HG03469 (cell line): ENCODE results near the gene ZFAND5.
A peak's percentile ranks its signal among the peaks of the same experiment; 100 is the strongest.

Experiments used
- ATAC-seq: cut with Tn5 transposase; IDR thresholded peaks from one replicate; pipeline ENCODE4 v1.9.1; 2021; ENCODE audit warnings: mild to moderate bottlenecking, moderate library complexity, moderate number of reproducible peaks; ENCODE audit not compliant: unreplicated experiment

Gene ZFAND5

GRCh38 chr9:72363908-72364678, 915 bp downstream of the ZFAND5 start:
- peak; percentile 14 for ATAC-seq

- no peak for ATAC-seq
Measured at GRCh38 chr9:72363236-72363635, 1.8 kb downstream of the ZFAND5 start.

- ATAC-seq = peak; percentile 42
Measured at GRCh38 chr9:72362680-72363139, 2.3 kb downstream of the ZFAND5 start.

- ATAC-seq = no peak
Measured at GRCh38 chr9:72362118-72362531, 2.9 kb downstream of the ZFAND5 start.

GRCh38 chr9:72361217-72361616, 3.8 kb downstream of the ZFAND5 start:
- ATAC-seq = no peak

GRCh38 chr9:72360324-72360723, 4.7 kb downstream of the ZFAND5 start:
- ATAC-seq = no peak

- ATAC-seq = no peak
Measured at GRCh38 chr9:72356041-72356582, 8.9 kb downstream of the ZFAND5 start.

GRCh38 chr9:72355153-72355552, 9.9 kb downstream of the ZFAND5 start:
- ATAC-seq = no peak

- no peak for ATAC-seq
Measured at GRCh38 chr9:72354704-72355103, 10.3 kb downstream of the ZFAND5 start.

- ATAC-seq = no peak
Measured at GRCh38 chr9:72353455-72354116, 11.4 kb downstream of the ZFAND5 start.

- ATAC-seq = no peak
Measured at GRCh38 chr9:72352911-72353388, 12.1 kb downstream of the ZFAND5 start.

GRCh38 chr9:72351538-72352453, 13.2 kb downstream of the ZFAND5 start:
- no peak for ATAC-seq

- ATAC-seq = no peak
Measured at GRCh38 chr9:72349911-72350310, 15.1 kb downstream of the ZFAND5 start.

GRCh38 chr9:72349240-72349639, 15.8 kb downstream of the ZFAND5 start:
- ATAC-seq = no peak

GRCh38 chr9:72346333-72346732, 18.7 kb downstream of the ZFAND5 start:
- no peak for ATAC-seq

GRCh38 chr9:72338631-72339030, 26.4 kb downstream of the ZFAND5 start:
- ATAC-seq = no peak

GRCh38 chr9:72337286-72337685, 27.7 kb downstream of the ZFAND5 start:
- ATAC-seq = no peak

GRCh38 chr9:72334658-72335337, 30.2 kb downstream of the ZFAND5 start:
- ATAC-seq = no peak

GRCh38 chr9:72333709-72334108, 31.3 kb downstream of the ZFAND5 start:
- ATAC-seq = no peak

GRCh38 chr9:72333197-72333596, 31.8 kb downstream of the ZFAND5 start:
- ATAC-seq = no peak
